ENCODE data around the gene POLR3K. TPM values are rescaled to one million over a fixed set of nuclear protein-coding genes. Genes with fewer than 3 reads are reported as not detected.

POLR3K gene
- total RNA-seq, 1 donor from 2014 or later: 9.2 TPM

DNA sequence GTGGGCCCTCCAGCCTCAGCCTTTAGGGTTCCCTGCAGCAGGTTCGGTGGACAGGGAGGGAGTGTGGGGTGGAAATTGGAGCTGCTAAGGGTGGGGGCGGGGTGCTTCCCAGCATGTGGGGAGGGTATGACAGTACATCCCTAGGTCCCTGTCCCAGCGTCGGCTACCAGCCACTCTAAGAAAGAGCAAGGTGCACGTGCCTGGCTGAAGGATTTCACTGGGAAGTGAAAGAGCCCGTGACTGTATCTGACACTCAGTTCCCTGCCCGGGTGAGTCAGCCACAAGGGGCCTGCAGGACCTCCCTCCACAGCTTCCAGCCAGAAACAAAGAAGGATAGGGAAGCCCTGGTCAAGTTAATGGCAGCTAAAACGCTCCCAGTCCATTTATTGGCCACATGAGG, 4.3 kb upstream of the POLR3K start:
- Mint-ChIP-seq H3K4me1 (peaks cover 6% of the 10 kb centered on the region), H3K27me3 (ENCODE audit: insufficient read depth, low read depth) (peaks cover 3% of the 10 kb centered on the region), H3K4me3 (no peak overlapping the region), H3K27ac (peak overlapping the region; percentile 24), H3K36me3 (peaks cover 15% of the 10 kb centered on the region), H3K9me3 (no peaks in the 10 kb centered on the region)
- Histone ChIP-seq H3K4me3 (no peak overlapping the region), H3K79me2 (ENCODE audit: low read depth) (peaks cover 16% of the 10 kb centered on the region), H3K4me1 (no peaks in the 10 kb centered on the region), H2AFZ (replicated peaks) (no peak overlapping the region), H3F3A (ENCODE audit: low read depth) (peaks cover 11% of the 10 kb centered on the region), H3K4me2 (no peak overlapping the region), H3K27ac (no peak overlapping the region), H3K9ac (no peak overlapping the region), H3K9me3 (ENCODE audit: low read depth) (no peaks in the 10 kb centered on the region), H3K27me3 (no peaks in the 10 kb centered on the region), H4K20me1 (ENCODE audit: low read depth) (peaks cover 2% of the 10 kb centered on the region), H3K36me3 (no peaks in the 10 kb centered on the region)
- TF ChIP-seq EZH2phosphoT487 (IDR thresholded peaks at IDR 0.05) (no peak), CTCF (IDR thresholded peaks at IDR 0.05) (no peak), EZH2 (IDR thresholded peaks at IDR 0.05) (no peak)
- no peak for DNase-seq (ENCODE audit: low spot score)

DNA sequence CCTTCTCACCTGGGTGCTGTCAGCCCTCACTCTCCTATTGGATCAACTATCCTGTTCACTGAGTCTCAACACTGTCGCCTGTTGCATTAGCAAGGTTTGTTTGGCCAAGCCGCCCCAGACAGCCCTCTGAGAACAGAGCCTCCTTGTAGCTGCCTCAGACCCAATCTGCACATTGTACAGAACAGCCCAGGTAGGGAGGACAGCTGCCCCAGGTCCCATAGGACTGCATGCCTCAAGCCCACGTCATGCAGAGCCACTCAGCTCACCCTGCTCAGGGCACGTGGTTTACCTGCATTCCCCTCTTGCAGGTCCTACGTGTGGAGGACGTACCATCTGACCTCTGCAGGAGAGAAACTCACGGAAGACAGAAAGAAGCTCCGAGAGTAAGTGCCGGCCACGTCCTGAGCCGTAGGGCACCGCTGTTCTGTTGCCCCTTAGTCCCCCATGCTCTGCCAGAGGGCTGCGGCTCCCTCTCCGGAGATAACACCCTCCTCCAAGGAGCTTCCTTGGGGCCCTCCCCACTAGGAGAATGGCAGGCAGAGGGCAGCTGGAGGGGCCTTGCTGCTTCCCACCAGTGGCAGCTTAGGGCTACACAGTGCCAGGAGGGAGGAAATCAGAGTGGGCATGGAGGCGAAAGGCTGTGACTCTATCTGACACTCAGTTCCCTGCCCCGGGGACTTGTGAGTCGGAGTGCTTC, 3.0 kb upstream of the POLR3K start:
- Histone ChIP-seq H3K79me2 (ENCODE audit: low read depth) (peaks cover 29% of the 10 kb centered on the region), H3K4me2 (no peak overlapping the region), H3F3A (ENCODE audit: low read depth) (peaks cover 15% of the 10 kb centered on the region), H4K20me1 (ENCODE audit: low read depth) (peaks cover 8% of the 10 kb centered on the region), H2AFZ (replicated peaks) (no peak overlapping the region), H3K4me3 (no peak overlapping the region), H3K36me3 (no peaks in the 10 kb centered on the region), H3K4me1 (no peaks in the 10 kb centered on the region), H3K27ac (no peak overlapping the region), H3K27me3 (no peaks in the 10 kb centered on the region), H3K9me3 (ENCODE audit: low read depth) (no peaks in the 10 kb centered on the region), H3K9ac (no peak overlapping the region)
- peaks cover 3% of the 10 kb centered on the region for H3K27me3 Mint-ChIP-seq (ENCODE audit: insufficient read depth, low read depth)
- H3K4me1 Mint-ChIP-seq: peaks cover 10% of the 10 kb centered on the region
- TF ChIP-seq EZH2phosphoT487 (IDR thresholded peaks at IDR 0.05) (no peak), CTCF (IDR thresholded peaks at IDR 0.05) (no peak), EZH2 (IDR thresholded peaks at IDR 0.05) (no peak)
- no peak overlapping the region for H3K27ac Mint-ChIP-seq
- no peak for DNase-seq (ENCODE audit: low spot score)
- no peaks in the 10 kb centered on the region for H3K9me3 Mint-ChIP-seq
- peaks cover 16% of the 10 kb centered on the region for H3K36me3 Mint-ChIP-seq
- peak overlapping the region; percentile 42 for H3K4me3 Mint-ChIP-seq

- Mint-ChIP-seq H3K4me1 (peaks cover 16% of the 10 kb centered on the region), H3K36me3 (peaks cover 21% of the 10 kb centered on the region), H3K27me3 (ENCODE audit: insufficient read depth, low read depth) (peaks cover 3% of the 10 kb centered on the region), H3K27ac (no peak overlapping the region), H3K9me3 (no peaks in the 10 kb centered on the region), H3K4me3 (peak overlapping the region; percentile 42)
- Histone ChIP-seq H3F3A (ENCODE audit: low read depth) (peaks cover 15% of the 10 kb centered on the region), H3K36me3 (no peaks in the 10 kb centered on the region), H3K79me2 (ENCODE audit: low read depth) (peaks cover 36% of the 10 kb centered on the region), H3K4me2 (no peak overlapping the region), H3K9me3 (ENCODE audit: low read depth) (no peaks in the 10 kb centered on the region), H3K27ac (no peak overlapping the region), H2AFZ (replicated peaks) (no peak overlapping the region), H4K20me1 (ENCODE audit: low read depth) (peaks cover 13% of the 10 kb centered on the region), H3K27me3 (no peaks in the 10 kb centered on the region), H3K9ac (no peak overlapping the region), H3K4me3 (no peak overlapping the region), H3K4me1 (no peaks in the 10 kb centered on the region)
- TF ChIP-seq CTCF (IDR thresholded peaks at IDR 0.05): no peak
- no peak for TF ChIP-seq EZH2phosphoT487 (IDR thresholded peaks at IDR 0.05)
- no peak for TF ChIP-seq EZH2 (IDR thresholded peaks at IDR 0.05)
- no peak for DNase-seq (ENCODE audit: low spot score)
Observed at GRCh38 chr16:55571-56136, 2.2 kb upstream of the POLR3K start.

Measured in neural progenitor cell (in vitro differentiated cells).